Neural crest cell (in vitro differentiated cells): Measurements from ENCODE around the gene ARHGEF7. TPM values are rescaled to one million over a fixed set of nuclear protein-coding genes. Genes with fewer than 3 reads are reported as not detected.

Source experiments
- DNase-seq: peaks from one replicate; pipeline ENCODE4 v3.0.0; 2021; ENCODE audit warnings: low read depth, mixed read lengths, low spot score
- H3K27ac Mint-ChIP-seq: one replicate; pipeline ENCODE4 v1.8.0; 2021; ENCODE audit warnings: mild to moderate bottlenecking, mixed read lengths; ENCODE audit not compliant: unreplicated experiment
- H3K27me3 Mint-ChIP-seq: 2 replicates; pipeline ENCODE4 v1.8.0; 2021; ENCODE audit warnings: low read depth, mild to moderate bottlenecking, mixed read lengths
- H3K36me3 Mint-ChIP-seq: 2 replicates; pipeline ENCODE4 v1.8.0; 2021; ENCODE audit warnings: low read depth, mild to moderate bottlenecking, mixed read lengths
- H3K4me1 Mint-ChIP-seq: 2 replicates; pipeline ENCODE4 v1.8.0; 2021; ENCODE audit warnings: mixed read lengths
- H3K4me3 Mint-ChIP-seq: one replicate; pipeline ENCODE4 v1.8.0; 2021; ENCODE audit warnings: mild to moderate bottlenecking, mixed read lengths
- H3K9me3 Mint-ChIP-seq: 2 replicates; pipeline ENCODE4 v1.8.0; 2021; ENCODE audit warnings: mixed read lengths
- CTCF ChIP-seq: fragments of 200-600 bp; sonication (generic); conservative IDR thresholded peaks from 2 replicates; pipeline ENCODE4 v1.5.0; 2021; ENCODE audit warnings: antibody characterized with exemption, mild to moderate bottlenecking
- total RNA-seq: library from RNA; stranded (reverse); gene quantifications from 2 replicates; pipeline ENCODE4 v1.2.1, GENCODE V29; 2021

The ARHGEF7 gene
- total RNA-seq, 1 donor from 2014 or later: 77.3 TPM

GRCh38 chr13:111322001-111322915, 207.1 kb downstream of the ARHGEF7 start:
- H3K27ac Mint-ChIP-seq: no peak overlapping the region
- TF ChIP-seq CTCF: no peak
- H3K9me3 Mint-ChIP-seq: no peaks in the 10 kb centered on the region
- no peaks in the 10 kb centered on the region for H3K4me1 Mint-ChIP-seq
- no peak overlapping the region for H3K4me3 Mint-ChIP-seq
- no peaks in the 10 kb centered on the region for H3K36me3 Mint-ChIP-seq
- no peak for DNase-seq
- no peaks in the 10 kb centered on the region for H3K27me3 Mint-ChIP-seq

GRCh38 chr13:111322916-111323331, 207.8 kb downstream of the ARHGEF7 start:
- H3K4me1 Mint-ChIP-seq: no peaks in the 10 kb centered on the region
- H3K27me3 Mint-ChIP-seq: no peaks in the 10 kb centered on the region
- no peak overlapping the region for H3K4me3 Mint-ChIP-seq
- no peak for TF ChIP-seq CTCF
- H3K9me3 Mint-ChIP-seq: no peaks in the 10 kb centered on the region
- H3K36me3 Mint-ChIP-seq: no peaks in the 10 kb centered on the region
- no peak overlapping the region for H3K27ac Mint-ChIP-seq
- no peak for DNase-seq

GRCh38 chr13:111323549-111323948, 208.4 kb downstream of the ARHGEF7 start:
- H3K4me3 Mint-ChIP-seq: no peak overlapping the region
- no peak overlapping the region for H3K27ac Mint-ChIP-seq
- H3K9me3 Mint-ChIP-seq: no peaks in the 10 kb centered on the region
- DNase-seq: no peak
- TF ChIP-seq CTCF: no peak
- no peaks in the 10 kb centered on the region for H3K4me1 Mint-ChIP-seq
- no peaks in the 10 kb centered on the region for H3K27me3 Mint-ChIP-seq
- H3K36me3 Mint-ChIP-seq: no peaks in the 10 kb centered on the region

GRCh38 chr13:111323950-111324651, 209.0 kb downstream of the ARHGEF7 start:
- no peak for DNase-seq
- Mint-ChIP-seq H3K4me1 (no peaks in the 10 kb centered on the region), H3K9me3 (no peaks in the 10 kb centered on the region), H3K27ac (no peak overlapping the region), H3K36me3 (no peaks in the 10 kb centered on the region), H3K27me3 (no peaks in the 10 kb centered on the region), H3K4me3 (no peak overlapping the region)
- TF ChIP-seq CTCF: no peak

- no peak overlapping the region for H3K4me3 Mint-ChIP-seq
- H3K27ac Mint-ChIP-seq: no peak overlapping the region
- no peaks in the 10 kb centered on the region for H3K36me3 Mint-ChIP-seq
- no peaks in the 10 kb centered on the region for H3K27me3 Mint-ChIP-seq
- no peaks in the 10 kb centered on the region for H3K9me3 Mint-ChIP-seq
- TF ChIP-seq CTCF: no peak
- DNase-seq: no peak
- no peaks in the 10 kb centered on the region for H3K4me1 Mint-ChIP-seq
These were observed 209.6 kb downstream of the ARHGEF7 start for GRCh38 chr13:111324736-111325135.
